ENCODE results near the gene DEFB131A.
"Not testable (repeated sequence)": the region's sequence is repeated elsewhere in the genome, so short reads cannot be mapped to it uniquely, and the experiment has no call there.

DEFB131A gene

GRCh38 chr4:9452251-9452650 is 8.0 kb downstream of the DEFB131A start:
- not testable (repeated sequence) for H3K27me3 ChIP-seq (ENCODE audit: control insufficient read depth in 2 of 2, insufficient read depth in 2 of 2, low read length in 2 of 2); H3K9ac ChIP-seq (ENCODE audit: low read depth in 1 of 2, low read length in 2 of 2); H3K9me3 ChIP-seq (ENCODE audit: control insufficient read depth in 2 of 2, low read length in 2 of 2); H3K36me3 ChIP-seq (ENCODE audit: control insufficient read depth in 2 of 2, insufficient read depth in 2 of 2, low read length in 2 of 2); H3K4me3 ChIP-seq (ENCODE audit: low read length in 2 of 2); H3K27ac ChIP-seq (ENCODE audit: low read depth in 2 of 2, low read length in 2 of 2)
- H3K4me1 ChIP-seq (ENCODE audit: control insufficient read depth in 2 of 2, insufficient read depth in 2 of 2, low read length in 2 of 2), result peaks cover 0 to 11% of the 10 kb centered on the region in 2 donors

DNA sequence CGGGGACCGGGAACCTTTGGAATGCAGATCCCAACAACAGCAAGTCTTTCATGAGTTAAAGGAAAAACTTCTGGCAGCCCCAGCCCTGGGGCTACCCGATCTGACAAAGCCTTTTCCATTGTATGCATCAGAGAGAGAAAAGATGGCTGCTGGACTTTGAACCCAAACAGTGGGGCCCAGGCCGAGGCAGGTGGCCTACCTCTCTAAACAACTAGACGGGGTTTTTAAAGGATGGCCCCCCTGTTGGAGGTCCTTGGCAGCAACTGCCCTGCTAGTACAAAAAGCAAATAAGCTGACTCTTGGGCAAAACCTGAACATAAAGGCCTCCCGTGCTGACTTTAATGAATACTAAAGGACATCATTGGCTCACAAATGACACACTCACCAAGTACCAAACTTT is 10.1 kb downstream of the DEFB131A start:
- H3K9ac ChIP-seq (ENCODE audit: low read depth in 1 of 2, low read length in 2 of 2); H3K27me3 ChIP-seq (ENCODE audit: control insufficient read depth in 2 of 2, insufficient read depth in 2 of 2, low read length in 2 of 2); H3K27ac ChIP-seq (ENCODE audit: low read depth in 2 of 2, low read length in 2 of 2); H3K4me3 ChIP-seq (ENCODE audit: low read length in 2 of 2); H3K36me3 ChIP-seq (ENCODE audit: control insufficient read depth in 2 of 2, insufficient read depth in 2 of 2, low read length in 2 of 2); H3K9me3 ChIP-seq (ENCODE audit: control insufficient read depth in 2 of 2, low read length in 2 of 2): not testable (repeated sequence)
- H3K4me1 ChIP-seq (ENCODE audit: control insufficient read depth in 2 of 2, insufficient read depth in 2 of 2, low read length in 2 of 2), result peaks cover 0 to 11% of the 10 kb centered on the region in 2 donors

DNA sequence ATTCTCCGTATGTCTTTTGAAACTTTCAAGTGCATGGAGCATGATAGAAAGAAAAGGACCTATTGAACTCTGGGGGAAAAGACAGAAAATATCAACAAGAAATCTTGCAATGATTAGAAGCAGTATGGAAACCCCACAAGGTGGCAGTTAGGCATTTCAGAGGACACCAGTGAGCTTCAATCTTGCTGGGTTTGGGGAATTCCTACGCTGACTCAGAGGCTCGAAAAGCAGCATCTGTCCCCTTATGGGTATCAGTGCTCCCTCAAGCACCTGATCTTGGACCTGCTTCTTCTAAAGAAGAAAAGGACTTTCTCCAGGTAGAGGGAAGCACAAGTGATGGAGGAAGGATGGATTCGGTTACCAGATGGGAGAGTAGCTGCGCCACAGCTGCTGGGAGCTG is 10.8 kb downstream of the DEFB131A start:
- not testable (repeated sequence) for H3K9me3 ChIP-seq (ENCODE audit: control insufficient read depth in 2 of 2, low read length in 2 of 2)

GRCh38 chr4:9479466-9479865 is 35.3 kb downstream of the DEFB131A start:
- H3K27ac ChIP-seq (ENCODE audit: low read depth in 2 of 2, low read length in 2 of 2); H3K4me3 ChIP-seq (ENCODE audit: low read length in 2 of 2); H3K27me3 ChIP-seq (ENCODE audit: control insufficient read depth in 2 of 2, insufficient read depth in 2 of 2, low read length in 2 of 2); H3K9ac ChIP-seq (ENCODE audit: low read depth in 1 of 2, low read length in 2 of 2); H3K4me1 ChIP-seq (ENCODE audit: control insufficient read depth in 2 of 2, insufficient read depth in 2 of 2, low read length in 2 of 2); H3K9me3 ChIP-seq (ENCODE audit: control insufficient read depth in 2 of 2, low read length in 2 of 2); H3K36me3 ChIP-seq (ENCODE audit: control insufficient read depth in 2 of 2, insufficient read depth in 2 of 2, low read length in 2 of 2): not testable (repeated sequence)

More for the DNA sequence above, 10.8 kb downstream of the DEFB131A start:
- H3K4me1 ChIP-seq (ENCODE audit: control insufficient read depth in 2 of 2, insufficient read depth in 2 of 2, low read length in 2 of 2), result peaks cover 0 to 11% of the 10 kb centered on the region in 2 donors
- H3K9ac ChIP-seq (ENCODE audit: low read depth in 1 of 2, low read length in 2 of 2); H3K36me3 ChIP-seq (ENCODE audit: control insufficient read depth in 2 of 2, insufficient read depth in 2 of 2, low read length in 2 of 2); H3K27ac ChIP-seq (ENCODE audit: low read depth in 2 of 2, low read length in 2 of 2); H3K27me3 ChIP-seq (ENCODE audit: control insufficient read depth in 2 of 2, insufficient read depth in 2 of 2, low read length in 2 of 2); H3K4me3 ChIP-seq (ENCODE audit: low read length in 2 of 2): not testable (repeated sequence)

DNA sequence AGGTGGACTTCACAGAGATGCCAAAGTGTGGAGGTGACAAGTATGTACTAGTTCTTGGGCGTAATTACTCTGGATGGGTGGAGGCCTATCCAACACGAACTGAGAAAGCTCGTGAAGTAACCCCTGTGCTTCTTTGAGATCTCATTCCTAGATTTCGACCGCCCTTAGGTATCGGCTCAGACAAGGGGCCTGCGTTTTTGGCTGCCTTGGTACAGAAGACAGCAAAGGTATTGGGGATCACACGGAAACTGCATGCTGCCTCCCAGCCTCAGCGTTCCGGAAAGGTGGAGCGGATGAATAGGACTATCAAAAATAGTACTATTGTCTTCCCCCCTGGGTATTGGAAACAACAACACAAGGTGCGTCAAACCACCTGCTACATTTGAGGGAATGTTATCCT is 35.9 kb downstream of the DEFB131A start:
- not testable (repeated sequence) for H3K4me3 ChIP-seq (ENCODE audit: low read length in 2 of 2); H3K27ac ChIP-seq (ENCODE audit: low read depth in 2 of 2, low read length in 2 of 2); H3K36me3 ChIP-seq (ENCODE audit: control insufficient read depth in 2 of 2, insufficient read depth in 2 of 2, low read length in 2 of 2); H3K9me3 ChIP-seq (ENCODE audit: control insufficient read depth in 2 of 2, low read length in 2 of 2); H3K27me3 ChIP-seq (ENCODE audit: control insufficient read depth in 2 of 2, insufficient read depth in 2 of 2, low read length in 2 of 2); H3K4me1 ChIP-seq (ENCODE audit: control insufficient read depth in 2 of 2, insufficient read depth in 2 of 2, low read length in 2 of 2); H3K9ac ChIP-seq (ENCODE audit: low read depth in 1 of 2, low read length in 2 of 2)

DNA sequence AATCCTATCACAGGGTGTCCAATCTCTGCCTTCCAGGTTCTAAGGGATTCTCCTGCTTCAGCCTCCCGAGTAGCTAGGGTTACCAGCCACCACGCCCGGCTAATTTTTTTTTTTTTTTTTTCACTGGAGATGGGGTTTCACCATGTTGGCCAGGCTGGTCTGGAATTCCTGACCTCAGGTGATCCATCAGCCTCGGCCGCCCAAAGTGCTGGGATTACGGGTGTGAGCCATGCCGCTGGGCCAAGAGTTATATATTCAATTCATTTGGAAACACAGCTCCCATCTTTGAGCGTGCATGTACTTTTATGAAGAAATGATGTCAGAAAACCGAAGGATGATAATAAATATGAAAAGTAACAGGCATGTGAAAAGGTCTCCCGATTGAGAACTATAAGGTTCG is 38.7 kb downstream of the DEFB131A start:
- not testable (repeated sequence) for H3K9ac ChIP-seq (ENCODE audit: low read depth in 1 of 2, low read length in 2 of 2); H3K27ac ChIP-seq (ENCODE audit: low read depth in 2 of 2, low read length in 2 of 2); H3K36me3 ChIP-seq (ENCODE audit: control insufficient read depth in 2 of 2, insufficient read depth in 2 of 2, low read length in 2 of 2); H3K9me3 ChIP-seq (ENCODE audit: control insufficient read depth in 2 of 2, low read length in 2 of 2); H3K4me3 ChIP-seq (ENCODE audit: low read length in 2 of 2); H3K27me3 ChIP-seq (ENCODE audit: control insufficient read depth in 2 of 2, insufficient read depth in 2 of 2, low read length in 2 of 2); H3K4me1 ChIP-seq (ENCODE audit: control insufficient read depth in 2 of 2, insufficient read depth in 2 of 2, low read length in 2 of 2)

GRCh38 chr4:9483682-9484081 is 39.5 kb downstream of the DEFB131A start:
- H3K27ac ChIP-seq (ENCODE audit: low read depth in 2 of 2, low read length in 2 of 2); H3K36me3 ChIP-seq (ENCODE audit: control insufficient read depth in 2 of 2, insufficient read depth in 2 of 2, low read length in 2 of 2); H3K4me1 ChIP-seq (ENCODE audit: control insufficient read depth in 2 of 2, insufficient read depth in 2 of 2, low read length in 2 of 2); H3K9me3 ChIP-seq (ENCODE audit: control insufficient read depth in 2 of 2, low read length in 2 of 2); H3K9ac ChIP-seq (ENCODE audit: low read depth in 1 of 2, low read length in 2 of 2); H3K27me3 ChIP-seq (ENCODE audit: control insufficient read depth in 2 of 2, insufficient read depth in 2 of 2, low read length in 2 of 2); H3K4me3 ChIP-seq (ENCODE audit: low read length in 2 of 2): not testable (repeated sequence)

GRCh38 chr4:9486880-9487279 is 42.7 kb downstream of the DEFB131A start:
- not testable (repeated sequence) for H3K9ac ChIP-seq (ENCODE audit: low read depth in 1 of 2, low read length in 2 of 2); H3K36me3 ChIP-seq (ENCODE audit: control insufficient read depth in 2 of 2, insufficient read depth in 2 of 2, low read length in 2 of 2); H3K4me3 ChIP-seq (ENCODE audit: low read length in 2 of 2); H3K27ac ChIP-seq (ENCODE audit: low read depth in 2 of 2, low read length in 2 of 2); H3K27me3 ChIP-seq (ENCODE audit: control insufficient read depth in 2 of 2, insufficient read depth in 2 of 2, low read length in 2 of 2); H3K9me3 ChIP-seq (ENCODE audit: control insufficient read depth in 2 of 2, low read length in 2 of 2); H3K4me1 ChIP-seq (ENCODE audit: control insufficient read depth in 2 of 2, insufficient read depth in 2 of 2, low read length in 2 of 2)

DNA sequence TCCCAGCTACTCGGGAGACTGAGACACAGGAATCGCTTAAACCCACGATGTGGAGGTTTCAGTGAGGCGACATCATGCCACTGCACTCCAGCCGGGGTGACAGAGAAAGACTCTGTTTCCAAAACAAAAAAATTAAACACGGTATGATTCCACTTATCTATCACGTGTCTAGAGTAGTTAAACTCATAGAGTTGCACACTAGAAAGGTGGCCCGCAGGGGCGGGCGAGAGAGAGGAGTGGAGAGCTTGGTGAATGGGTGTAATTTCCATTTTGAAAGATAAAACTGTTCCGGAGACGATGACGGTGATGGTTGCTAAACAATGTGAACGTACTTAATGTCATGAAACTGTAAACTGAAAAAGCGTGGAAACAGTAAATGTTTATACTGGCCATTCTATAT is 44.6 kb downstream of the DEFB131A start:
- H3K9ac ChIP-seq (ENCODE audit: low read depth in 1 of 2, low read length in 2 of 2), result not testable (repeated sequence)

DNA sequence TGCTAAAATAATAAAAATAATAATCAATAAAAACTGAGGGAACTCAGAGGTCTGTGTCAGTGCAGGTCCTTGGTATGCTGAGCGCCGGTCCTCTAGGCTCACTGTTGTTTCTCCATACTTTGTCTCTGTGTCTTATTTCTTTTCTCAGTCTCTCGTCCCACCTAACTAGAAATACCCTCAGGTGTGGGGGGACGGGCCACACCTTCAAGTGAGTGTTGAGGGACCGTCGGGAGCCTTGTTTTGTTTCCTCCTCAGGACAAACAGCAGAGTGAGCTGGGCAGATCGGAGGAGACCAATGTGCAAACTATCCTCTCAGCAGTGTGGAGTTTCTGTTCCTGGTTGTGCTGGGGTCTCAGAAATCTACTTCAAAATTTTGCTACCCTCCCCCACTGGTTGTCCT is 46.3 kb downstream of the DEFB131A start:
- H3K9me3 ChIP-seq (ENCODE audit: control insufficient read depth in 2 of 2, low read length in 2 of 2); H3K36me3 ChIP-seq (ENCODE audit: control insufficient read depth in 2 of 2, insufficient read depth in 2 of 2, low read length in 2 of 2); H3K9ac ChIP-seq (ENCODE audit: low read depth in 1 of 2, low read length in 2 of 2); H3K27me3 ChIP-seq (ENCODE audit: control insufficient read depth in 2 of 2, insufficient read depth in 2 of 2, low read length in 2 of 2); H3K4me1 ChIP-seq (ENCODE audit: control insufficient read depth in 2 of 2, insufficient read depth in 2 of 2, low read length in 2 of 2); H3K4me3 ChIP-seq (ENCODE audit: low read length in 2 of 2); H3K27ac ChIP-seq (ENCODE audit: low read depth in 2 of 2, low read length in 2 of 2): not testable (repeated sequence)

More for the DNA sequence above, 44.6 kb downstream of the DEFB131A start:
- not testable (repeated sequence) for H3K9me3 ChIP-seq (ENCODE audit: control insufficient read depth in 2 of 2, low read length in 2 of 2); H3K27ac ChIP-seq (ENCODE audit: low read depth in 2 of 2, low read length in 2 of 2); H3K4me1 ChIP-seq (ENCODE audit: control insufficient read depth in 2 of 2, insufficient read depth in 2 of 2, low read length in 2 of 2); H3K27me3 ChIP-seq (ENCODE audit: control insufficient read depth in 2 of 2, insufficient read depth in 2 of 2, low read length in 2 of 2); H3K4me3 ChIP-seq (ENCODE audit: low read length in 2 of 2); H3K36me3 ChIP-seq (ENCODE audit: control insufficient read depth in 2 of 2, insufficient read depth in 2 of 2, low read length in 2 of 2)

DNA sequence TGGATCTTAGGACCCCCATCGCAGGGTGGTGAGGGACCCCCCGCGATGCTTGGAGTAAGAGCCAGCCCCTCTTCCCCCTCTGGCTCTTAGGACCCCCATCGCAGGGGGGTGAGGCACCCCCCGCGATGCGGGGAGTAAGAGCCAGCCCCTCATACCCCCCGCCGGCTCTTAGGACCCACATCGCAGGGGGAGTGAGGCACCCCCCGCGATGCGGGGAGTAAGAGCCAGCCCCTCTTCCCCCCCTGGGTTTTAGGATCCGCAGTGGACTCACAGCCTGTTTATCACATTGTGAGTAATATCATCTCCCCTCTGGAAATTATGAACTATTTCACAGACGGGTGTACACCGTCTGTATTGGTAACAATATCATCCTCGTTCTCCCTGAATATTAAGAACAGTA is 46.8 kb downstream of the DEFB131A start:
- H3K9ac ChIP-seq (ENCODE audit: low read depth in 1 of 2, low read length in 2 of 2); H3K36me3 ChIP-seq (ENCODE audit: control insufficient read depth in 2 of 2, insufficient read depth in 2 of 2, low read length in 2 of 2); H3K4me1 ChIP-seq (ENCODE audit: control insufficient read depth in 2 of 2, insufficient read depth in 2 of 2, low read length in 2 of 2); H3K27ac ChIP-seq (ENCODE audit: low read depth in 2 of 2, low read length in 2 of 2); H3K9me3 ChIP-seq (ENCODE audit: control insufficient read depth in 2 of 2, low read length in 2 of 2); H3K4me3 ChIP-seq (ENCODE audit: low read length in 2 of 2); H3K27me3 ChIP-seq (ENCODE audit: control insufficient read depth in 2 of 2, insufficient read depth in 2 of 2, low read length in 2 of 2): not testable (repeated sequence)

All from mucosa of rectum (tissue), 2 donors.